Loucy (cell line): Measurements from ENCODE around the gene FOXN4.

Source experiments
- EZH2phosphoT487 ChIP-seq: fragments of 200-600 bp; IDR thresholded peaks from 2 replicates; pipeline ENCODE4 v1.6.1; 2018; ENCODE audit warnings: antibody characterized with exemption, mild to moderate bottlenecking, moderate library complexity, borderline replicate concordance
- TF ChIP-seq, protein P1 (sequence below): fragments of 200-600 bp; sonication (generic); conservative IDR thresholded peaks from 2 replicates; pipeline ENCODE4 v1.5.1; 2014; ENCODE audit warnings: mild to moderate bottlenecking, antibody characterized with exemption, low read length

DNA sequence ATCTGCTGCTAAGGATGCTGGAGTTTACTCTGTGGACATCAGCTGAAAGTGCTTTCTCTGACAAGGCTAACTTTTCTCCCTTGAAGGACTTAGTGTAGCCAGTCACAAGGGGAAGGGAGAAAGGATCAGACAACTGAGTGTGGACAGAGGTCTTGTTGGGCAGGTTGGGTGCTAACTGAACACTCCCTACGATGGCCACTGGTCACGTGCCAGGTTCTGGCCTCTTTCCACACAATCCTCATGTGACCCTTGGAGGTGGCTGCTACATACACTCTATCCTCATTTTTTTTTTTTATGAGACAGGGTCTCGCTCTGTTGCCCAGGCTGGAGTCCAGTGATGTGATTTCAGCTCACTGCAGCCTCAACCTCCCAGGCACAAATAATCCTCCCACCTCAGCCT, 39.7 kb downstream of the FOXN4 start:
- TF ChIP-seq, protein P1, sequence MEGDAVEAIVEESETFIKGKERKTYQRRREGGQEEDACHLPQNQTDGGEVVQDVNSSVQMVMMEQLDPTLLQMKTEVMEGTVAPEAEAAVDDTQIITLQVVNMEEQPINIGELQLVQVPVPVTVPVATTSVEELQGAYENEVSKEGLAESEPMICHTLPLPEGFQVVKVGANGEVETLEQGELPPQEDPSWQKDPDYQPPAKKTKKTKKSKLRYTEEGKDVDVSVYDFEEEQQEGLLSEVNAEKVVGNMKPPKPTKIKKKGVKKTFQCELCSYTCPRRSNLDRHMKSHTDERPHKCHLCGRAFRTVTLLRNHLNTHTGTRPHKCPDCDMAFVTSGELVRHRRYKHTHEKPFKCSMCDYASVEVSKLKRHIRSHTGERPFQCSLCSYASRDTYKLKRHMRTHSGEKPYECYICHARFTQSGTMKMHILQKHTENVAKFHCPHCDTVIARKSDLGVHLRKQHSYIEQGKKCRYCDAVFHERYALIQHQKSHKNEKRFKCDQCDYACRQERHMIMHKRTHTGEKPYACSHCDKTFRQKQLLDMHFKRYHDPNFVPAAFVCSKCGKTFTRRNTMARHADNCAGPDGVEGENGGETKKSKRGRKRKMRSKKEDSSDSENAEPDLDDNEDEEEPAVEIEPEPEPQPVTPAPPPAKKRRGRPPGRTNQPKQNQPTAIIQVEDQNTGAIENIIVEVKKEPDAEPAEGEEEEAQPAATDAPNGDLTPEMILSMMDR, result no peak
- no peak for TF ChIP-seq EZH2phosphoT487
